Thyroid gland (tissue), 4 donors: ENCODE data around the gene PTPRN2. TPM values are rescaled to one million over a fixed set of nuclear protein-coding genes. Genes with fewer than 3 reads are reported as not detected.

Source experiments
- DNase-seq, 2 donors: peaks; one replicate each; pipeline ENCODE4 v3.0.0-alpha.2; 2019
- H3K27ac ChIP-seq, 3 donors: fragments of 200-600 bp; sonication (generic); 1 replicate in 2 of 3; 2 replicates in 1 of 3; pipeline ENCODE4 v1.5.1; 2016 to 2019; ENCODE audit warnings: mild to moderate bottlenecking in 1 of 3, moderate library complexity in 1 of 3
- H3K27me3 ChIP-seq: fragments of 200-600 bp; sonication (generic); one replicate; pipeline ENCODE4 v1.5.1; 2019
- H3K36me3 ChIP-seq, 2 donors: fragments of 200-600 bp; sonication (generic); one replicate each; pipeline ENCODE4 v1.5.1; 2016 to 2019
- H3K4me1 ChIP-seq, 2 donors: fragments of 200-600 bp; sonication (generic); one replicate each; pipeline ENCODE4 v1.5.1; 2017 to 2019
- H3K4me3 ChIP-seq, 3 donors: fragments of 200-600 bp; sonication (generic); replicated peaks in 1 of 3; 1 replicate in 2 of 3; 2 replicates in 1 of 3; pipeline ENCODE4 v1.5.1; 2016; ENCODE audit warnings: mild to moderate bottlenecking in 1 of 3
- H3K9me3 ChIP-seq: fragments of 200-600 bp; sonication (generic); one replicate; pipeline ENCODE4 v1.5.1; 2017
- POLR2A ChIP-seq, 2 donors: fragments of 450-650 bp; IDR thresholded peaks; one replicate each; pipeline ENCODE4 v1.6.1; 2017; ENCODE audit warnings: antibody characterized with exemption in 2 of 2, mild to moderate bottlenecking in 2 of 2, moderate library complexity in 1 of 2
- WGBS, 2 donors: methylation state at CpG; one replicate each; pipeline ENCODE4 v1.1.5; 2017; 5-methylcytosine and 5-hydroxymethylcytosine counted together
- intact Hi-C: fragments of 100-400 bp; cut with DNase I; formaldehyde crosslinking; loops from one replicate; pipeline ENCODE4 v1.15.1; 2023
- total RNA-seq, 4 donors: library from RNA; depleted of rRNA; stranded (reverse); fragments of >200 nt; gene quantifications; one replicate each; pipeline ENCODE4 v1.2.3, GENCODE V29; 2016
- TF ChIP-seq, protein P1 (sequence below), 6 experiments: fragments of 200-600 bp in 3 of 6; fragments of 450-650 bp in 3 of 6; sonication (generic) in 3 of 6; IDR thresholded peaks; one replicate each; pipeline ENCODE4 v1.5.1; 2016 to 2019; ENCODE audit warnings: antibody characterized with exemption in 6 of 6, mild to moderate bottlenecking in 2 of 6, inconsistent platforms in 1 of 6, moderate library complexity in 1 of 6

PTPRN2 gene
- total RNA-seq, 4 donors from 2014 or later, result 4.2 to 9.9 (median 7.7) TPM

DNA sequence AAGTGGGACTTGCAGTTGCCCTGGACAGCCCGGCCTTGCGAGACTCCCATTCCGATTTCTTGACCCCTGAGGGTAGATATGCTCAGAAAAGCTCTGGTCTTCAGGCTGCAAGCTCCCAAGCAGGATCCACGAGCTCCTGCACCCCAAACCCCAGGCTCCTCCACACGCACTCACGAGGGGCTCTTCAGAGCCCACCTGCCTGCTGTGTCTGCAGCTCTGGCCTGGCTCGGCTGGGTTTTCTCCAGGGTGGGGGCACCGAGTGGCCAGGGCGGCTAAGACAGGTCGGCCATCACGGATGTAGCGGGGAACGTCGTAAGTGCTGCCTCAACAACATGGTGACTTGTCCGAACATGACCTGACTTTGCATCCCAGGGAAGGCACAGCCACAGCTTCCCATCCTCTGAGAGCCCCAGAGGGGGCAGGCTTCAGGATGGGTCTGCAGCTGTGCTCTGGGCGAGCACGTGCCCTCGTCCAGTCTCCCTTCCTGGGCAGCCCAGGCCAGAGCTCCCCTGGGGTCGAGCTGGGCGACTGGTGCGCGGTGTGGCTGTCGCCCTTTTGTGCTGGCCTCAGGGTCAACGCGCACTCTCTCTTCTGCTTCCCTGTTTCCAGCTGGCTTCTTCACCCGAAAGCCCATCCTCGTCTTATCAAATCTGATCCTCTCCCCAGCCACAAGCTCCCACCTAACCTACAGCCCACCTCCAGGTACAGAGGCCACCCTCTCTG is 835.5 kb downstream of the PTPRN2 start:
- no peak for DNase-seq
- Histone ChIP-seq H3K4me1 (no peaks in the 10 kb centered on the region), H3K27me3 (no peaks in the 10 kb centered on the region), H3K9me3 (no peaks in the 10 kb centered on the region), H3K4me3 (no peak overlapping the region), H3K36me3 (no peaks in the 10 kb centered on the region), H3K27ac (no peak overlapping the region)
- TF ChIP-seq, protein P1, sequence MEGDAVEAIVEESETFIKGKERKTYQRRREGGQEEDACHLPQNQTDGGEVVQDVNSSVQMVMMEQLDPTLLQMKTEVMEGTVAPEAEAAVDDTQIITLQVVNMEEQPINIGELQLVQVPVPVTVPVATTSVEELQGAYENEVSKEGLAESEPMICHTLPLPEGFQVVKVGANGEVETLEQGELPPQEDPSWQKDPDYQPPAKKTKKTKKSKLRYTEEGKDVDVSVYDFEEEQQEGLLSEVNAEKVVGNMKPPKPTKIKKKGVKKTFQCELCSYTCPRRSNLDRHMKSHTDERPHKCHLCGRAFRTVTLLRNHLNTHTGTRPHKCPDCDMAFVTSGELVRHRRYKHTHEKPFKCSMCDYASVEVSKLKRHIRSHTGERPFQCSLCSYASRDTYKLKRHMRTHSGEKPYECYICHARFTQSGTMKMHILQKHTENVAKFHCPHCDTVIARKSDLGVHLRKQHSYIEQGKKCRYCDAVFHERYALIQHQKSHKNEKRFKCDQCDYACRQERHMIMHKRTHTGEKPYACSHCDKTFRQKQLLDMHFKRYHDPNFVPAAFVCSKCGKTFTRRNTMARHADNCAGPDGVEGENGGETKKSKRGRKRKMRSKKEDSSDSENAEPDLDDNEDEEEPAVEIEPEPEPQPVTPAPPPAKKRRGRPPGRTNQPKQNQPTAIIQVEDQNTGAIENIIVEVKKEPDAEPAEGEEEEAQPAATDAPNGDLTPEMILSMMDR (IDR thresholded peaks at IDR 0.05), result no peak
- TF ChIP-seq POLR2A (IDR thresholded peaks at IDR 0.05), result no peak
- 83 to 91% methylated on average over 18 to 19 of the region's 27 CpGs for WGBS, 2 donors
- intact Hi-C loops, result no loop called here

DNA sequence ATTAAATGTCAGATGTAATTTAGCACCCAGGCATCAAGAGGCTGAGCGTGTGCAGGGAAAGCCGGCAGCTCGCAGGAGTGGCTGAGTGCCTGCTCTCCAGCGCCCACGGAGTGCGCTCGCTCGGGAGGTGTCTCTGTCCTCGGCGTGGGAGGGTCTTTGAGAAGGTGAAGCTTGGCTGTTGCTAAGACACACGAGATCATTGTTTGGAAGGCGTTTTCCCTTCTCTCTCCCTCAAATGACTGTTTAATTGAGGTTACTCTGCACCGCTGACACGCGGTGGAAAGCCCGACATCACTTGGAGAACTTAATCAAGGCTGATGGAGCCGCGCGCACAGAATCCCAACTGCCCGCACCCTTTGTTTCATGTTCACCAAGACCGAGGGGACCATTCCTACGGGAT is 836.2 kb downstream of the PTPRN2 start:
- DNase-seq, result no peak
- intact Hi-C loops, result no loop called here
- no peak for TF ChIP-seq POLR2A (IDR thresholded peaks at IDR 0.05)
- TF ChIP-seq, protein P1 (IDR thresholded peaks at IDR 0.05), result no peak
- Histone ChIP-seq H3K9me3 (no peaks in the 10 kb centered on the region), H3K27me3 (no peaks in the 10 kb centered on the region), H3K27ac (no peak overlapping the region), H3K4me1 (no peaks in the 10 kb centered on the region), H3K4me3 (no peak overlapping the region), H3K36me3 (no peaks in the 10 kb centered on the region)
- 65 to 67% methylated on average over 22 of the region's 22 CpGs for WGBS, 2 donors

DNA sequence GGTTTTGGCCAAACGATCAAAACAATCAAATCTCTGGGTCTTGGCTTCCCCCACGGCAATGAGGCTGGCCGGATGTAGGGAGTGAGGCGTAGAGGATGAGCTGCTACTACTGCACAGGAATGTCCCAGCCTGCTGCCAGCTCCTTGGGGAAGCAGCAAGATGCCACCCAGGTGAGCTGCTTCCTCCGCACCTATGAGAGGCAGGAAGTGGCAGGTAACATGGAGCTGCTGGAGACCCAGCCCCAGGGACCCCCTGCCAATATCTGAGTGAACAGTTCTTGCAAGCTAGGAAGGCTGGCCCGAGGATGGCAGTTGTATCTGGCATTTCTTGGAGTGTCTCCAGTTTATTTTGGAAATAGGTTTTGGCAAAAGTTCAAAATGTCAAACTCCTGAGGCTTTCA is 837.3 kb downstream of the PTPRN2 start:
- TF ChIP-seq POLR2A (IDR thresholded peaks at IDR 0.05), result no peak
- TF ChIP-seq, protein P1 (IDR thresholded peaks at IDR 0.05), result no peak
- DNase-seq, result peak in 1 of 2 donors; percentile 3
- H3K4me1 ChIP-seq, result no peaks in the 10 kb centered on the region
- no peak overlapping the region for H3K4me3 ChIP-seq
- intact Hi-C loops, result no loop called here
- 75 to 81% methylated on average over 5 to 6 of the region's 6 CpGs for WGBS, 2 donors
- H3K9me3 ChIP-seq, result no peaks in the 10 kb centered on the region
- no peak overlapping the region for H3K27ac ChIP-seq
- no peaks in the 10 kb centered on the region for H3K27me3 ChIP-seq
- H3K36me3 ChIP-seq, result no peaks in the 10 kb centered on the region

DNA sequence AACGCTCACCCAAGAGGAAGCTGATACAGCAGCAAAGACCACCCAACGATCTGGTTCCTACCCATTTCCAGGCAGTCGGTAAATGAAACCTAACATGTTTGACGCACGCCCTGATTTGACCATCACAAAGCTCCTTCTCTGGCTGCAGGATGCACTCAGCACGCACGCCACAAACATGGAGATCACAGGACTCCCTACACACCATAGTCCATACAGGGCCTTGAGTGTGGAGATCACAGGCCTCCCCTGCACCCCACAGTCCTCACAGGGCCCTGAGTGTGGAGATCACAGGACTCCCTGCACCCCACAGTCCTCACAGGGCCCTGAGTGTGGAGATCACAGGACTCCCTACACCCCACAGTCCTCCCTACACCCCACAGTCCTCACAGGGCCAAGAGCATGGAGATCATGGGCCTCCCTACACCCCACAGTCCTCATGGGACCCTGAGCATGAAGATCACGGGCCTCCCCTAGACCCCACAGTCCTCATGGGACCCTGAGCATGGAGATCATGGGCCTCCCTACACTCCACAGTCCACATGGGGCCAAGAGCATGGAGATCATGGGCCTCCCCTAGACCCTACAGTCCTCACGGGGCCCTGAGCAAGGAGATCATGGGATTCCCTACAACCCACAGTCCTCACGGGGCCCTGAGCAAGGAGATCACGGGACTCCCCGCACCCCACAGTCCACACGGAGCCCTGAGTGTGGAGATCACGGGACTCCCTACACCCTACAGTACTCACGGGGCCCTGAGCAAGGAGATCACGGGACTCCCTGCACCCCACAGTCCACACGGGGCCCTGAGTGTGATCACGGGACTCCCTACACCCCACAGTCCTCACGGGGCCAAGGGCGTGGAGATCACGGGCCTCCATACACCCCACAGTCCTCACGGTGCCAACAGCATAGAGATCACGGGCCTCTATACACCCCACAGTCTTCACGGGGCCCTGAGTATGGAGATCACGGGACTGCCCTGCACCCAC is 841.6 kb downstream of the PTPRN2 start:
- no peak overlapping the region for H3K4me3 ChIP-seq
- H3K27me3 ChIP-seq, result no peaks in the 10 kb centered on the region
- intact Hi-C loops, result no loop called here
- no peak overlapping the region for H3K27ac ChIP-seq
- no peak for DNase-seq
- no peaks in the 10 kb centered on the region for H3K36me3 ChIP-seq
- no peak for TF ChIP-seq POLR2A (IDR thresholded peaks at IDR 0.05)
- TF ChIP-seq, protein P1 (IDR thresholded peaks at IDR 0.05), result no peak
- no peaks in the 10 kb centered on the region for H3K9me3 ChIP-seq
- 88 to 91% methylated on average over 12 to 15 of the region's 25 CpGs for WGBS, 2 donors
- H3K4me1 ChIP-seq, result no peaks in the 10 kb centered on the region
